ENCODE measurements around the gene KRT17.

KRT17 gene

DNA sequence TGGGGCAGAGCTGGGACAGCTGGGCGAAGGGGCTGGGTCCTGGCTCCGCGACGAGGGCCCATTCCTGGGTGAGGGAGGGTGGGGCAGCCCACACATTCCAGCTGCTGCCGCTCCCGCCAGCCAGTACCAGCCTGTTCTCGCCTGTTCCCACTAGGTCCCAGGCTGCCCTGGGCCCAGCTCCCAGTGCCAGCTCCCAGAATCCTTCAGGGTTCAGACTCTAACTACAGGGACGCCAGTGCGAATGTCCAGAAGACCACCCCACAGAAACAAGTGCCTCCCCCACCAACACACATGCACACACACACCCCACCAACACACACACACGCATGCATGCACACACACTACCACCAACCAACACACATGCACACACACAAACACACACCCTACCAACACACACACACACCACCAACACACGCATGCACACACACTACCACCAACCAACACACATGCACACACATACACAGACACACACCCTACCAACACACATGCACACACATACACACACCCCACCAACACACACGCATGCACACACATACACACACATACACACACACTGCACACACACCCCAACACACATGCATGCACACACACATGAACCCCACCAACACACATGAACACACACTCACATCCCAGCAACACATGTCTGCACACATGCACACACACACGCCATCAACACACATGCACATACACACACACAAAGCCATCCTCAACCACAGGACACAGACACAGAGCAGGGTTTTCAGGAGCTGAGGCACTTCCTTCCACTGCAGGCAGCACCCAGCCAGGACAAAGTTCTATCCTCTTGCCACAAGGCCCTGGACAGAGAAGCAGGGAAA is 27.5 kb upstream of the KRT17 start:
- H3K9me3 ChIP-seq (ENCODE audit: severe bottlenecking), result no peaks in the 10 kb centered on the region
- H3K36me3 ChIP-seq, result no peaks in the 10 kb centered on the region
- no peaks in the 10 kb centered on the region for H3K27me3 ChIP-seq (ENCODE audit: insufficient read depth, low read depth, severe bottlenecking)
- TF ChIP-seq, protein P1, sequence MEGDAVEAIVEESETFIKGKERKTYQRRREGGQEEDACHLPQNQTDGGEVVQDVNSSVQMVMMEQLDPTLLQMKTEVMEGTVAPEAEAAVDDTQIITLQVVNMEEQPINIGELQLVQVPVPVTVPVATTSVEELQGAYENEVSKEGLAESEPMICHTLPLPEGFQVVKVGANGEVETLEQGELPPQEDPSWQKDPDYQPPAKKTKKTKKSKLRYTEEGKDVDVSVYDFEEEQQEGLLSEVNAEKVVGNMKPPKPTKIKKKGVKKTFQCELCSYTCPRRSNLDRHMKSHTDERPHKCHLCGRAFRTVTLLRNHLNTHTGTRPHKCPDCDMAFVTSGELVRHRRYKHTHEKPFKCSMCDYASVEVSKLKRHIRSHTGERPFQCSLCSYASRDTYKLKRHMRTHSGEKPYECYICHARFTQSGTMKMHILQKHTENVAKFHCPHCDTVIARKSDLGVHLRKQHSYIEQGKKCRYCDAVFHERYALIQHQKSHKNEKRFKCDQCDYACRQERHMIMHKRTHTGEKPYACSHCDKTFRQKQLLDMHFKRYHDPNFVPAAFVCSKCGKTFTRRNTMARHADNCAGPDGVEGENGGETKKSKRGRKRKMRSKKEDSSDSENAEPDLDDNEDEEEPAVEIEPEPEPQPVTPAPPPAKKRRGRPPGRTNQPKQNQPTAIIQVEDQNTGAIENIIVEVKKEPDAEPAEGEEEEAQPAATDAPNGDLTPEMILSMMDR (IDR thresholded peaks at IDR 0.05; ENCODE audit: low read depth, low read length), result no peak
- no peak for DNase-seq
- H3K4me3 ChIP-seq (ENCODE audit: low read depth, low read length), result no peak overlapping the region
- no peak overlapping the region for H3K27ac ChIP-seq

GRCh38 chr17:41650794-41651624 is 26.6 kb upstream of the KRT17 start:
- H3K4me3 ChIP-seq (ENCODE audit: low read depth, low read length), result no peak overlapping the region
- DNase-seq, result no peak
- TF ChIP-seq, protein P1 (IDR thresholded peaks at IDR 0.05; ENCODE audit: low read depth, low read length), result no peak
- H3K27me3 ChIP-seq (ENCODE audit: insufficient read depth, low read depth, severe bottlenecking), result no peaks in the 10 kb centered on the region
- no peaks in the 10 kb centered on the region for H3K9me3 ChIP-seq (ENCODE audit: severe bottlenecking)
- H3K27ac ChIP-seq, result no peak overlapping the region
- H3K36me3 ChIP-seq, result no peaks in the 10 kb centered on the region

DNA sequence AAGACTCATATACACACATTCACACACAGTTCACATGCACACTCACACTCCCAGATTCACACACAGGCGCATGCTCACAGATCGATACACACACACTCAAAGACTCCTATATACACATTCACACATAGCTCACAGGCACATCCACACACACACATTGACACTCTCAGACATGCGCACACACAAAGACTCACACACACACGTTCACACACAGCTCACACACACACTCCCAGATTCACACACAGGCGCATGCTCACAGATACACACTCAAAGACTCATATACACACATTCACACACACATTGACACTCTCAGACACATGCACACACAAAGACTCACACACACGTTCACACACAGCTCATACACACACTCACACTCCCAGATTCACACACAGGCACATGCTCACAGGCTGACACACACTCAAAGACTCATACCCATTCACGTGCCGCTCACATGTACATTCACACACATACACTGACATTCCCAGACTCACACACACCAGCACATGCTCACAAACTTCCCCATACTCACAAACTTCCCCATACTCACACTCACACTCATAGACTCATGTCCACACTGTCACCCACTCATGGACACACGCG is 25.6 kb upstream of the KRT17 start:
- H3K27ac ChIP-seq, result no peak overlapping the region
- H3K4me3 ChIP-seq (ENCODE audit: low read depth, low read length), result no peak overlapping the region
- H3K9me3 ChIP-seq (ENCODE audit: severe bottlenecking), result no peaks in the 10 kb centered on the region
- DNase-seq, result no peak
- no peaks in the 10 kb centered on the region for H3K27me3 ChIP-seq (ENCODE audit: insufficient read depth, low read depth, severe bottlenecking)
- TF ChIP-seq, protein P1 (IDR thresholded peaks at IDR 0.05; ENCODE audit: low read depth, low read length), result no peak
- no peaks in the 10 kb centered on the region for H3K36me3 ChIP-seq

GRCh38 chr17:41648411-41649195 is 24.2 kb upstream of the KRT17 start:
- Histone ChIP-seq H3K9me3 (ENCODE audit: severe bottlenecking) (no peaks in the 10 kb centered on the region), H3K27me3 (ENCODE audit: insufficient read depth, low read depth, severe bottlenecking) (no peaks in the 10 kb centered on the region), H3K36me3 (no peaks in the 10 kb centered on the region), H3K4me3 (ENCODE audit: low read depth, low read length) (peak overlapping the region; percentile 43), H3K27ac (no peak overlapping the region)
- DNase-seq, result peak; percentile 95
- TF ChIP-seq, protein P1 (IDR thresholded peaks at IDR 0.05; ENCODE audit: low read depth, low read length), result peak; percentile 99

- H3K27ac ChIP-seq, result no peak overlapping the region
- peak overlapping the region; percentile 43 for H3K4me3 ChIP-seq (ENCODE audit: low read depth, low read length)
- H3K36me3 ChIP-seq, result no peaks in the 10 kb centered on the region
- peak; percentile 96 for DNase-seq
- no peaks in the 10 kb centered on the region for H3K9me3 ChIP-seq (ENCODE audit: severe bottlenecking)
- TF ChIP-seq, protein P1 (IDR thresholded peaks at IDR 0.05; ENCODE audit: low read depth, low read length), result peak; percentile 98
- H3K27me3 ChIP-seq (ENCODE audit: insufficient read depth, low read depth, severe bottlenecking), result no peaks in the 10 kb centered on the region
Observed at GRCh38 chr17:41647940-41648410, 23.6 kb upstream of the KRT17 start.

All from WERI-Rb-1 (cell line).